Mesenchymal stem cell (in vitro differentiated cells and primary cell): ENCODE measurements around the gene GLTP.
"Not testable (repeated sequence)": the region's sequence is repeated elsewhere in the genome, so short reads cannot be mapped to it uniquely, and the experiment has no call there.

Experiments
- DNase-seq: peaks from one replicate; pipeline ENCODE4 v3.0.0-alpha.2; 2013
- H2AFZ ChIP-seq: one replicate; pipeline ENCODE4 v1.6.1; 2013; ENCODE audit warnings: low read depth, mild to moderate bottlenecking, control low read depth, inconsistent platforms, low read length, moderate library complexity
- H2AK5ac ChIP-seq: 2 replicates; pipeline ENCODE4 v1.6.1; 2013; ENCODE audit warnings: low read length, moderate library complexity, mild to moderate bottlenecking, inconsistent platforms; ENCODE audit not compliant: severe bottlenecking
- H2BK120ac ChIP-seq: one replicate; pipeline ENCODE4 v1.6.1; 2013; ENCODE audit warnings: low read depth, mild to moderate bottlenecking, inconsistent platforms, low read length, moderate library complexity
- H2BK12ac ChIP-seq, 2 experiments: one replicate each; pipeline ENCODE4 v1.6.1; 2013; ENCODE audit warnings: inconsistent platforms in 2 of 2, low read length in 2 of 2, mild to moderate bottlenecking in 2 of 2, moderate library complexity in 2 of 2, control low read depth in 1 of 2
- H2BK15ac ChIP-seq: one replicate; pipeline ENCODE4 v1.6.1; 2013; ENCODE audit warnings: mild to moderate bottlenecking, low read depth, inconsistent platforms; ENCODE audit not compliant: poor library complexity, severe bottlenecking
- H2BK5ac ChIP-seq: 2 replicates; pipeline ENCODE4 v1.6.1; 2013; ENCODE audit warnings: low read depth, mild to moderate bottlenecking, low read length, control low read depth, inconsistent platforms; ENCODE audit not compliant: poor library complexity, severe bottlenecking
- H3K14ac ChIP-seq, 2 experiments: one replicate each; pipeline ENCODE4 v1.6.1; 2013; ENCODE audit warnings: inconsistent platforms in 2 of 2, low read length in 2 of 2, control low read depth in 1 of 2, mild to moderate bottlenecking in 1 of 2, moderate library complexity in 1 of 2
- H3K18ac ChIP-seq, 2 experiments: one replicate each; pipeline ENCODE4 v1.6.1; 2013; ENCODE audit warnings: inconsistent platforms in 2 of 2, low read length in 2 of 2, control low read depth in 1 of 2, low read depth in 1 of 2, mild to moderate bottlenecking in 1 of 2
- H3K23ac ChIP-seq, 2 experiments: one replicate each; pipeline ENCODE4 v1.6.1; 2013; ENCODE audit warnings: inconsistent platforms in 2 of 2, low read length in 2 of 2, mild to moderate bottlenecking in 2 of 2, moderate library complexity in 2 of 2, control low read depth in 1 of 2
- H3K27ac ChIP-seq: 2 replicates; pipeline ENCODE4 v1.5.1; 2013; ENCODE audit warnings: mild to moderate bottlenecking, moderate library complexity, low read length, control low read depth, inconsistent platforms; ENCODE audit not compliant: poor library complexity, severe bottlenecking
- H3K27me3 ChIP-seq, 2 experiments: 2 replicates each; pipeline versions ENCODE4 v1.6.1 to v1.7.0; 2013; ENCODE audit warnings: low read length in 2 of 2, mild to moderate bottlenecking in 2 of 2, moderate library complexity in 2 of 2, control low read depth in 1 of 2, inconsistent platforms in 1 of 2; ENCODE audit not compliant: control insufficient read depth in 1 of 2, insufficient read depth in 1 of 2
- H3K36me3 ChIP-seq, 2 experiments: 2 replicates each; pipeline versions ENCODE4 v1.6.1 to v1.7.0; 2013; ENCODE audit warnings: low read length in 2 of 2, control low read depth in 1 of 2, inconsistent platforms in 1 of 2, low read depth in 1 of 2, mild to moderate bottlenecking in 1 of 2; ENCODE audit not compliant: insufficient read depth in 2 of 2, control insufficient read depth in 1 of 2
- H3K4ac ChIP-seq, 2 experiments: one replicate each; pipeline ENCODE4 v1.6.1; 2013; ENCODE audit warnings: inconsistent platforms in 2 of 2, low read length in 2 of 2, mild to moderate bottlenecking in 2 of 2, moderate library complexity in 2 of 2, control low read depth in 1 of 2, low read depth in 1 of 2
- H3K4me1 ChIP-seq: 2 replicates; pipeline ENCODE4 v1.6.1; 2013; ENCODE audit warnings: low read depth, low read length, control low read depth; ENCODE audit not compliant: control insufficient read depth, insufficient read depth
- H3K4me2 ChIP-seq: 2 replicates; pipeline ENCODE4 v1.6.1; 2013; ENCODE audit warnings: low read length, mild to moderate bottlenecking, inconsistent platforms; ENCODE audit not compliant: poor library complexity, severe bottlenecking
- H3K4me3 ChIP-seq, 2 experiments: 2 replicates each; pipeline versions ENCODE4 v1.5.1 to v1.7.0; 2013; ENCODE audit warnings: low read length in 2 of 2, mild to moderate bottlenecking in 2 of 2, control low read depth in 1 of 2, low read depth in 1 of 2; ENCODE audit not compliant: insufficient read depth in 1 of 2
- H3K79me1 ChIP-seq: replicated peaks from 2 replicates; pipeline ENCODE4 v1.6.1; 2013; ENCODE audit warnings: mild to moderate bottlenecking, control low read depth, low read length, inconsistent platforms; ENCODE audit not compliant: poor library complexity, severe bottlenecking
- H3K9ac ChIP-seq: 2 replicates; pipeline ENCODE4 v1.7.0; 2013; ENCODE audit warnings: mild to moderate bottlenecking, low read length, moderate library complexity
- H3K9me3 ChIP-seq: 2 replicates; pipeline ENCODE4 v1.7.0; 2013; ENCODE audit warnings: mild to moderate bottlenecking, low read length; ENCODE audit not compliant: control insufficient read depth
- H4K8ac ChIP-seq: one replicate; pipeline ENCODE4 v1.6.1; 2013; ENCODE audit warnings: inconsistent platforms, mild to moderate bottlenecking, low read length, moderate library complexity
- H4K91ac ChIP-seq: one replicate; pipeline ENCODE4 v1.6.1; 2013; ENCODE audit warnings: mild to moderate bottlenecking, low read length, inconsistent platforms
- WGBS: methylation state at CpG from one replicate; pipeline ENCODE4 v1.1.7; 2013; ENCODE audit warnings: mixed read lengths; 5-methylcytosine and 5-hydroxymethylcytosine counted together

GLTP gene

DNA sequence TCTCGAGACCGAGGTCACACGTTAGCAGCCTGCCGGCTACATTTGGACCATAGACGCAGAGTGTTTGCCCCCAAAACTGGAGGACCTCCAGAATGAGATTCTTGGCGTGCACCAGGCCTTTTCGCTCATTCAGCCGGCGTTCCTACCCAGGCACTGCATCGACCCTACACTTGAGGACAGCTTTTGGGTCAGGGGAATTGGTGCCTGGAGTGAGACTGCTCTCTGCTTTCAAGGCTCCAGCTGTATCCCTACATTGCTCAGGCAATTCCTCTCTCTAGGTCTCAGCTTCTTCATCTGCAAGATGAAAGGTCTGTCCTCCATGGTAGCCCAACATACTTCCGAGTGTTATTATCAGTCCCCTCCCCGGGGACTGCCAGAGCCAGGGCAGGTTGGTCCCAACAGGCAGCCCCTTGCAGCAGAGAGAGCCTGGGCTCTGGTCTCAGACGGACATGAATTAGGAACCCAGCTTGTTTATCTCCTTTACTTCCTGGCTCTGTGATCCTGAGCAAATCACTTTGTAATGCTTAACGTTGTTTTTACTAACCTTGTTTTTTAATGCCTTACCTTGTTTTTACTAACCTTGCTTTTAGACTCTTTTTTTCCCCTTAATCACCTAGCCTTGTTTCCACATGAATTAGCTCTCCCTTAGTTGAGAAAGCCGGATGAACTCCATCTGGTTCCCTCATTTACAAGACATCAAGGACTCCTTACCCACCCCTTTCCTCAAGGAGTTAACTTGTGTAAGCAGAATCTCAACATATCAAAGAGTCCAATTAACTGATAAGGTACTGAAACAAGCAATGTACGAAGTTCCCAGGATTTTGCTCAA, 20.6 kb upstream of the GLTP start:
- Histone ChIP-seq H3K18ac (peak overlapping the region; percentile 61 to 63), H3K14ac (peak overlapping the region in 1 of 2 experiments; percentile 11), H2AFZ (peak overlapping the region; percentile 81), H2BK15ac (no peak overlapping the region), H3K9ac (peak overlapping the region; percentile 91), H4K91ac (no peak overlapping the region), H3K36me3 (peaks cover 25 to 33% of the 10 kb centered on the region in 2 experiments), H3K4ac (peak overlapping the region in 1 of 2 experiments; percentile 93), H2BK120ac (no peak overlapping the region), H4K8ac (peak overlapping the region; percentile 85), H2BK12ac (no peak overlapping the region), H3K23ac (no peak overlapping the region), H3K27ac (no peak overlapping the region), H3K4me1 (peaks cover 4% of the 10 kb centered on the region), H3K79me1 (peaks cover 15% of the 10 kb centered on the region), H2BK5ac (no peak overlapping the region), H3K4me3 (peak overlapping the region; percentile 76 to 92), H3K27me3 (no peaks in the 10 kb centered on the region), H3K9me3 (no peaks in the 10 kb centered on the region), H2AK5ac (no peak overlapping the region), H3K4me2 (peak overlapping the region; percentile 98)
- peak; percentile 50 for DNase-seq
- 2% methylated on average over 16 of the region's 16 CpGs for WGBS

DNA sequence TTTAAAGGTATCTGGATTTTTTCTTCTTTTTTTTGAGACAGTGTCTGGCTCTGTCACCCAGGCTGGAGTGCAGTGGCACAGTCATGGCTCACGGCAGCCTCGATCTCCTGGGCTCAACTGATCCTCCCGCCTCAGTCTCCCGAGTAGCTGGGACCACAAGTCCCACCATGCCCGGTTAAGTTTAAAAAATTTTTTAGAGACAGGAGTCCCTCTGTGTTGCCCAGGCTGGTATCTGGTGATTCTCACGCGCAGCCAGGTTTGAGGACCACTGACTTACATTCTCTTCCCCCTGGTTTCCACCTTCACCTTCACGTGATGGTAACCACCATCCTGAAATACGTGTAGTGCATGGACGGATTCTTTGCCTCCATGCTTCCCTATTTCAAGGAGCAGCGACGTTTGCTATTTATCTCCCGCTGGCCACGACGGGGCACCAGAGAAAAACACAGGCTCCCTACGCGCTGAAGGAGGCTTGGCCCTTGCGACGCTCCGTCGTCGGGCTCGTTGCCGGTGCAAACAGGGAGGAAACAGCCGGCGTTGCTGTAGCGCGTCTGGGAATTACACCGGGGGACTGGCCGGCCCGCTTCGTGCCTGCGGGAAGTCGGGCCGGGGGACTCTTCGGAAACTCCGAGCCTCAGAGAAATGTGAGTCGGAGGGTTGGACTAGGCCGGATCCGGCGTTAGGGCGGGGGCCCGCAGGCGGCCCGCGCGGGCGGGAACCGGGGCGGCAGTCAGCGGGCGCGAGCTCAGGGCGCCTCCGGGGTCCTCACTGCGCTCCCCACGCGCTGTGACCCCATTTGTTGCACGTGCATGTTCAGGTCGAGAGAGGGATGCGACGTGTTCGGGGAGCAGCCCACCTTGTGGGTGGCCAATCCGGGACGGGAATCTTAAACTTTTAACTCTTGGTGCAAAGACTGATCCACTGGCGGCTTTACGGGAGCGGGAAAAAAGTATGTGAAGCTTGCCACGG, 19.7 kb upstream of the GLTP start, which contains the start of gene TCHP:
TSS of gene TCHP (plus strand) at position 492 of the 969 bp plus-strand sequence. CDS start 2,753 bp downstream, outside the sequence.
- Histone ChIP-seq H2BK120ac (no peak within 1 kb of the TSS), H3K79me1 (peaks cover 15% of the 10 kb centered on the region), H2BK12ac (peak within 1 kb of the TSS in 1 of 2 experiments; percentile 32), H3K9ac (peak within 1 kb of the TSS; percentile 91), H4K8ac (peak within 1 kb of the TSS; percentile 95), H2AFZ (peak within 1 kb of the TSS; percentile 81), H3K23ac (no peak within 1 kb of the TSS), H3K4me1 (peaks cover 4% of the 10 kb centered on the region), H3K4me3 (peak within 1 kb of the TSS; percentile 76 to 92), H3K36me3 (peaks cover 18 to 24% of the 10 kb centered on the region in 2 experiments), H3K27ac (peak within 1 kb of the TSS; percentile 39), H3K9me3 (no peaks in the 10 kb centered on the region), H3K18ac (peak within 1 kb of the TSS; percentile 61 to 63), H3K4me2 (peak within 1 kb of the TSS; percentile 98), H2BK15ac (peak within 1 kb of the TSS; percentile 34), H2AK5ac (no peak within 1 kb of the TSS), H2BK5ac (no peak within 1 kb of the TSS), H3K27me3 (no peaks in the 10 kb centered on the region), H3K14ac (peak within 1 kb of the TSS in 1 of 2 experiments; percentile 11), H4K91ac (peak within 1 kb of the TSS; percentile 87), H3K4ac (peak within 1 kb of the TSS in 1 of 2 experiments; percentile 93)
- 5% methylated on average over 67 of the region's 69 CpGs for WGBS
- DNase-seq = peak; percentile 90

DNA sequence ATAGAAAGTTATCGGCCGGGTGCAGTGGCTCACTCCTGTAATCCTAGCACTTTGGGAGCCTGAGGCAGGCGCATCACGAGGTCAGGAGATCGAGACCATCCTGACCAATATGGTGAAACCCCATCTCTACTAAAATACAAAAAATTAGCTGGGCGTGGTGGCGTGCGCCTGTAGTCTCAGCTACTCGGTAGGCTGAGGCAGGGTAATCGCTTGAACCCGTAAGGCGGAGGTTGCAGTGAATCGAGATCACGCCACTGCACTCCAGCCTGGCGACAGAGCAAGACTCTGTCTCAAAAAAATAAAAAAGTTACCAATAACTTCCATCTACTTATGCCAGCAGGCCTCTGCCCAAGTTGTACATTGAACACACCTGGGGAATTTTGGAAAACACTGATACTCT, 19.0 kb upstream of the GLTP start:
- H4K91ac ChIP-seq, H2AK5ac ChIP-seq, DNase-seq, H2BK12ac ChIP-seq, H3K23ac ChIP-seq, H3K27ac ChIP-seq, H3K9me3 ChIP-seq, H2AFZ ChIP-seq, H3K14ac ChIP-seq, H3K4ac ChIP-seq, H2BK15ac ChIP-seq, H3K27me3 ChIP-seq, H4K8ac ChIP-seq, H2BK120ac ChIP-seq, H3K4me1 ChIP-seq, H2BK5ac ChIP-seq: not testable (repeated sequence)
- peak overlapping the region in 1 of 2 experiments; percentile 60 for H3K18ac ChIP-seq
- H3K4me2 ChIP-seq = peak overlapping the region; percentile 67
- H3K79me1 ChIP-seq = peaks cover 15% of the 10 kb centered on the region
- H3K36me3 ChIP-seq = peaks cover 12 to 17% of the 10 kb centered on the region in 2 experiments
- 95% methylated on average over 15 of the region's 15 CpGs for WGBS
- H3K4me3 ChIP-seq = peak overlapping the region in 1 of 2 experiments; percentile 92
- H3K9ac ChIP-seq = peak overlapping the region; percentile 91
